WTC11 (cell line): ENCODE measurements around the gene RFPL3.

ENCODE experiments used
- CTCF ChIP-seq: fragments of 200-600 bp; IDR thresholded peaks from 2 replicates; pipeline ENCODE4 v1.8.0; 2022; ENCODE audit warnings: antibody characterized with exemption
- ERG ChIP-seq: fragments of 250-450 bp; sonication (Bioruptor Pico); IDR thresholded peaks from 2 replicates; pipeline ENCODE4 v1.8.0; 2021; ENCODE audit warnings: mild to moderate bottlenecking
- FOXK1 ChIP-seq: sonication (generic); formaldehyde crosslinking; IDR thresholded peaks from 2 replicates; pipeline ENCODE4 v1.8.0; 2022; ENCODE audit warnings: mild to moderate bottlenecking, moderate library complexity, missing genetic modification reagents
- MLX ChIP-seq: sonication (generic); formaldehyde crosslinking; IDR thresholded peaks from 2 replicates; pipeline ENCODE4 v1.8.1; 2023; ENCODE audit warnings: mild to moderate bottlenecking, missing genetic modification reagents, moderate library complexity
- NR2C2 ChIP-seq: sonication (generic); formaldehyde crosslinking; IDR thresholded peaks from 2 replicates; pipeline ENCODE4 v1.8.0; 2022; ENCODE audit warnings: mild to moderate bottlenecking, missing genetic modification reagents
- TCF7 ChIP-seq: sonication (generic); formaldehyde crosslinking; IDR thresholded peaks from 2 replicates; pipeline ENCODE4 v1.8.0; 2022; ENCODE audit warnings: mild to moderate bottlenecking, low read depth, missing genetic modification reagents, moderate library complexity
- TF ChIP-seq, protein P1 (sequence below): sonication (generic); formaldehyde crosslinking; IDR thresholded peaks from 2 replicates; pipeline ENCODE4 v1.8.1; 2022; ENCODE audit warnings: mild to moderate bottlenecking, moderate library complexity, missing genetic modification reagents

DNA sequence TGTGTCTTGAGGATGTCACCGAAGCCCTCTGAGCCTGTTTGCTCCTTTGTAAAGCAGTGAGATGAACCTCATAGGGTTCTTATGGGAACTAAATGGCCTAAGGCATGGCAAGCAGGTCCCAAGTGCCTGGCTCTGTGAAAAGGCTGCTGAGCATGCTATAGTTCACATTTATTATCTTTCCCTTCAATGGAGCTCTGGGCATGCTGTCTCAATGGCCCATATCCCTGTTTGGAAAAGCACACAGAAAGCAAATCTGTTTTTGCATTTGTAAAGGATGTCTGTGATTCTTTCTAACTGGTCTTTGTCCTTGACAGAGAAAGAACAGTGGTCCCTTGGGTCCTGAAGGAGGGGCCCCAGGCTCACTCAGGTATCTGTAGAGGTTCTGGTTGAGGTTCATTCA is 28.0 kb downstream of the RFPL3 start:
- TF ChIP-seq NR2C2 (no peak), CTCF (no peak), MLX (CRISPR knock-in tag) (no peak), TCF7 (CRISPR knock-in tag) (no peak), FOXK1 (CRISPR knock-in tag) (no peak), ERG (CRISPR knock-in tag) (no peak)
- TF ChIP-seq, protein P1, sequence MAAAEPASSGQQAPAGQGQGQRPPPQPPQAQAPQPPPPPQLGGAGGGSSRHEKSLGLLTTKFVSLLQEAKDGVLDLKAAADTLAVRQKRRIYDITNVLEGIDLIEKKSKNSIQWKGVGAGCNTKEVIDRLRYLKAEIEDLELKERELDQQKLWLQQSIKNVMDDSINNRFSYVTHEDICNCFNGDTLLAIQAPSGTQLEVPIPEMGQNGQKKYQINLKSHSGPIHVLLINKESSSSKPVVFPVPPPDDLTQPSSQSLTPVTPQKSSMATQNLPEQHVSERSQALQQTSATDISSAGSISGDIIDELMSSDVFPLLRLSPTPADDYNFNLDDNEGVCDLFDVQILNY (CRISPR knock-in tag) = no peak
